Measurements from ENCODE around the gene ZNF516. TPM values are rescaled to one million over a fixed set of nuclear protein-coding genes. Genes with fewer than 3 reads are reported as not detected.

Gene ZNF516
- total RNA-seq, 1 donor from 2014 or later: 14.8 TPM

DNA sequence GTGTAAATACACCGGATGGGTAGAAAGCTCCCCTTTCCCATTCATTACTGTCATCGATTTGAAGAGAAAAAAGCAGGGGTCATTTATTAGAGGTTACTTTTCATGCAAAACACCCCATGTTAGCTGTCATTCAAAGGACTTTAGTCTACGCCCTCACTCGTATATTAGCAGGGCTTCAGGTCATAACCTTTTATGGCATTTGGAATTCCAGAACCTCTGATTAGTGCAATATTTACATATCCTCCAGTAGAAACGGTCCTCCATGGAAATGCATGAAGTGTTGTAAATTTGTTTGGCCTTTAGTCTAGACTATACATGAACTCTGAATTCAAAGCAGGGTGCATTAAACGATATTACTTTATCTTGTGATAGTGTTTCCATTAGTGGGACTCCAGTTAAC, 180.5 kb downstream of the ZNF516 start:
- no peak for DNase-seq (ENCODE audit: low read depth)
- no peak for TF ChIP-seq CTCF (conservative IDR thresholded peaks at IDR 0.05; ENCODE audit: low read depth, low read length)
- H3K4me3 ChIP-seq (ENCODE audit: low read depth, low read length): no peak overlapping the region

GRCh38 chr18:76314015-76314414, 181.0 kb downstream of the ZNF516 start:
- no peak for DNase-seq (ENCODE audit: low read depth)
- H3K4me3 ChIP-seq (ENCODE audit: low read depth, low read length): no peak overlapping the region
- TF ChIP-seq CTCF (conservative IDR thresholded peaks at IDR 0.05; ENCODE audit: low read depth, low read length): no peak
